Heart left ventricle (tissue), 16 donors: ENCODE measurements around the gene DDOST. TPM values are rescaled to one million over a fixed set of nuclear protein-coding genes. Genes with fewer than 3 reads are reported as not detected.

Source experiments
- ATAC-seq, 4 donors: fragments of 200-7000 bp; cut with Tn5 transposase; one replicate each; pipeline ENCODE4 v1.9.1; 2020 to 2022; ENCODE audit warnings: moderate library complexity in 4 of 4, mild to moderate bottlenecking in 3 of 4, moderate number of reproducible peaks in 1 of 4
- DNase-seq, 5 donors: peaks; one replicate each; pipeline ENCODE4 v3.0.0-alpha.2; 2020
- H3K27ac ChIP-seq, 12 donors: fragments of 200-600 bp; sonication (generic) in 4 of 12; one replicate each; pipeline versions ENCODE4 v1.5.0 to v1.8.0; 2016 to 2022; ENCODE audit warnings: mild to moderate bottlenecking in 2 of 12
- H3K27me3 ChIP-seq, 9 donors: fragments of 200-600 bp; sonication (generic) in 2 of 9; one replicate each; pipeline versions ENCODE4 v1.5.1 to v1.8.0; 2016 to 2022; ENCODE audit warnings: mild to moderate bottlenecking in 3 of 9
- H3K36me3 ChIP-seq, 9 donors: fragments of 200-600 bp; sonication (generic) in 2 of 9; one replicate each; pipeline versions ENCODE4 v1.5.0 to v1.8.0; 2018 to 2022; ENCODE audit warnings: mild to moderate bottlenecking in 2 of 9
- H3K4me1 ChIP-seq, 12 donors: fragments of 200-600 bp; sonication (generic) in 4 of 12; one replicate each; pipeline versions ENCODE4 v1.5.0 to v1.8.0; 2016 to 2022; ENCODE audit warnings: mild to moderate bottlenecking in 3 of 12
- H3K4me3 ChIP-seq, 12 donors: fragments of 200-600 bp; sonication (generic) in 4 of 12; one replicate each; pipeline versions ENCODE4 v1.5.0 to v1.8.0; 2017 to 2022; ENCODE audit warnings: mild to moderate bottlenecking in 9 of 12, moderate library complexity in 4 of 12
- H3K9me3 ChIP-seq, 12 donors: fragments of 200-600 bp; sonication (generic) in 4 of 12; one replicate each; pipeline versions ENCODE4 v1.5.0 to v1.8.0; 2016 to 2022; ENCODE audit warnings: mild to moderate bottlenecking in 1 of 12
- POLR2A ChIP-seq, 2 donors: fragments of 450-650 bp; IDR thresholded peaks; one replicate each; pipeline ENCODE4 v1.6.1; 2017; ENCODE audit warnings: antibody characterized with exemption in 2 of 2, mild to moderate bottlenecking in 2 of 2, moderate library complexity in 2 of 2
- WGBS, 4 donors: extraction: QIAGEN DNeasy Blood & Tissue Kit in 2 of 4; methylation state at CpG; one replicate each; pipeline versions ENCODE4 v1.1.5 to v1.1.7; 2013 to 2018; 5-methylcytosine and 5-hydroxymethylcytosine counted together
- intact Hi-C, 10 donors: fragments of 100-400 bp; cut with DNase I; formaldehyde crosslinking; loops; one replicate each; pipeline versions ENCODE4 v1.11.1 to v1.14.2; 2022
- polyA plus RNA-seq, 2 donors: library from polyadenylated mRNA; stranded (reverse); fragments of 200-250 nt; gene quantifications; one replicate each; pipeline ENCODE4 v1.2.3, GENCODE V29; 2013
- total RNA-seq, 9 donors: library from RNA; depleted of rRNA in 2 of 9; stranded (reverse); fragments of >200 nt in 2 of 9; fragmentation: NEBNext Ultra II Directional in 3 of 9; extraction: Animal tissue kit (Norgen Biotek cat#: 25700) in 3 of 9; gene quantifications; one replicate each; pipeline versions ENCODE4 v1.1.0 to v1.2.4, GENCODE V29; 2016 to 2023
- TF ChIP-seq, protein P1 (sequence below), 12 donors: fragments of 200-600 bp; sonication (generic) in 4 of 12; IDR thresholded peaks; one replicate each; pipeline versions ENCODE4 v1.5.0 to v1.8.0; 2018 to 2022; ENCODE audit warnings: antibody characterized with exemption in 12 of 12, mild to moderate bottlenecking in 5 of 12
- donor health status: ischemic (EF 13 %, LVEDD 7.1; RV severe dilation, severe dysfunction).
- donor health status: healthy with polysubstance abuse.
- donor health status: DM: no; HTN: yes; CAD: no.
- donor health status: DM: no; HTN: no; CAD: no.
- donor health status: ischemic (EF 25% LVEDD 6.9; RV normal size, moderate dysfunction).
- donor health status: ischemic (EF 25% LVEDD 5.7; RV mildly dilated, moderate dysfunction).
- donor health status: healthy.
- donor health status: DM: yes; HTN: yes; CAD: no.
- donor health status: ischemic (EF 35%, LVEDD 5.7; RV mildly dilated, moderate dysfunction).
- donor health status: nonischemic (EF 11% LVEDD 7.7; RV severe dilation, severe dysfunction).
- donor health status: DM: yes; HTN: yes; CAD: no.
- donor health status: PGD.
- donor health status: ischemic (EF 29% LVEDD 5.4; RV normal size, mild dysfunction).
- donor health status: nonischemic (EF 23%, LVEDD 6.1; RV moderate dilation, normal function).

DDOST gene
- total and polyA plus RNA-seq, 11 donors = 88.9 to 211 (median 128) TPM

DNA sequence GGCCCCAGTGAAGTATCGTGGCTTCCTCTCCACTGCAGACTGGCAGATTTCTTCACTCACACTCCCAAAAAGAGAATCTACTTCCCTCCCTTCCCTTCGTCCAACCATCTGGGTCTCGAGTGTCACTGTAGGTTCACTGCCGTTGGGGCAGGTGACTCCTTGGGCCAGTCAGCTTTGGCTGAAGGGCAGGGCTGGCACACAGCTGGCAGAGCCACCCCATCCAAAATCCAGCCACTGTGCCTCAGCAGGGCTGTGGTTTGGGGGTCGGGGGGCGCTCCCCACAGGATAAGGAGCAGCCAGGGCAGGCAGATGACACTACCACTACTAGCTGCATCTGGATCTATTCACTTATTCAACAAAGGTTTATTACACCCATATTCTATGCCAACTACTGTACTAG, 18.1 kb downstream of the DDOST start:
- Histone ChIP-seq H3K27ac (no peak overlapping the region), H3K27me3 (no peaks in the 10 kb centered on the region), H3K4me1 (peaks cover 0 to 3% (median 0%) of the 10 kb centered on the region in 12 donors), H3K4me3 (no peak overlapping the region), H3K9me3 (no peaks in the 10 kb centered on the region), H3K36me3 (peaks cover 0 to 100% (median 92%) of the 10 kb centered on the region in 9 donors)
- WGBS, 4 donors = 71 to 85% (median 78%) methylated on average over 6 of the region's 6 CpGs
- ATAC-seq (no peak), DNase-seq (no peak)
- intact Hi-C loops = loop anchor here in 1 of 10 donors (5.0 kb wide), 2 partner anchors 66 to 121 kb away; no protein-coding TSS in a partner anchor
- TF ChIP-seq POLR2A (IDR thresholded peaks at IDR 0.05) = no peak
- TF ChIP-seq, protein P1, sequence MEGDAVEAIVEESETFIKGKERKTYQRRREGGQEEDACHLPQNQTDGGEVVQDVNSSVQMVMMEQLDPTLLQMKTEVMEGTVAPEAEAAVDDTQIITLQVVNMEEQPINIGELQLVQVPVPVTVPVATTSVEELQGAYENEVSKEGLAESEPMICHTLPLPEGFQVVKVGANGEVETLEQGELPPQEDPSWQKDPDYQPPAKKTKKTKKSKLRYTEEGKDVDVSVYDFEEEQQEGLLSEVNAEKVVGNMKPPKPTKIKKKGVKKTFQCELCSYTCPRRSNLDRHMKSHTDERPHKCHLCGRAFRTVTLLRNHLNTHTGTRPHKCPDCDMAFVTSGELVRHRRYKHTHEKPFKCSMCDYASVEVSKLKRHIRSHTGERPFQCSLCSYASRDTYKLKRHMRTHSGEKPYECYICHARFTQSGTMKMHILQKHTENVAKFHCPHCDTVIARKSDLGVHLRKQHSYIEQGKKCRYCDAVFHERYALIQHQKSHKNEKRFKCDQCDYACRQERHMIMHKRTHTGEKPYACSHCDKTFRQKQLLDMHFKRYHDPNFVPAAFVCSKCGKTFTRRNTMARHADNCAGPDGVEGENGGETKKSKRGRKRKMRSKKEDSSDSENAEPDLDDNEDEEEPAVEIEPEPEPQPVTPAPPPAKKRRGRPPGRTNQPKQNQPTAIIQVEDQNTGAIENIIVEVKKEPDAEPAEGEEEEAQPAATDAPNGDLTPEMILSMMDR (IDR thresholded peaks at IDR 0.05) = no peak

DNA sequence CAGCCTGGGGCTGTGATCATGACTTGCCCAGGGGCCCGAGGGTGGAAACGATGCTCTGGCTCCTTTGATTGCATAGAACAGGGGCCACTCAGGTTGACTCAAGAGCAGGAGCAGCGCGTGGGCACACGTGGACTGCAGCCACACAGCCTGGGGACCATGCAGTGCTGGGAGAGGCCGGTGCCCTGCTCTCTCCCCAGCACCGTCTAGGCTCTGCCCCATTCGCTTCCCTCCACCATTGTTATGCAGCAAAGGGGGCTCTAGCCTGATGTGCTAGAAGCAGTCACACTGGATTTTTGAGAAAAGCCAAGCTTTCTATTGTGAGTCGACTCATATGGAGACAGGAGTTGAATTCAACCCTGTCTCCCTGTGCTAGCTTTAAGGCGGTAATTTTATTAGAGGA, 19.2 kb downstream of the DDOST start:
- WGBS, 4 donors = 81 to 87% (median 84%) methylated on average over 8 to 10 of the region's 10 CpGs
- Histone ChIP-seq H3K4me3 (no peak overlapping the region), H3K27ac (no peak overlapping the region), H3K4me1 (peaks cover 0 to 3% (median 0%) of the 10 kb centered on the region in 12 donors), H3K36me3 (peaks cover 0 to 100% (median 92%) of the 10 kb centered on the region in 9 donors), H3K9me3 (no peaks in the 10 kb centered on the region), H3K27me3 (no peaks in the 10 kb centered on the region)
- intact Hi-C loops = loop anchor here in 2 of 10 donors (2.0 to 5.0 kb wide), 3 partner anchors 65 to 120 kb away; no protein-coding TSS in a partner anchor
- TF ChIP-seq, protein P1 (IDR thresholded peaks at IDR 0.05) = no peak
- no peak for TF ChIP-seq POLR2A (IDR thresholded peaks at IDR 0.05)
- DNase-seq (no peak), ATAC-seq (peak in 1 of 4 donors; percentile 16)

DNA sequence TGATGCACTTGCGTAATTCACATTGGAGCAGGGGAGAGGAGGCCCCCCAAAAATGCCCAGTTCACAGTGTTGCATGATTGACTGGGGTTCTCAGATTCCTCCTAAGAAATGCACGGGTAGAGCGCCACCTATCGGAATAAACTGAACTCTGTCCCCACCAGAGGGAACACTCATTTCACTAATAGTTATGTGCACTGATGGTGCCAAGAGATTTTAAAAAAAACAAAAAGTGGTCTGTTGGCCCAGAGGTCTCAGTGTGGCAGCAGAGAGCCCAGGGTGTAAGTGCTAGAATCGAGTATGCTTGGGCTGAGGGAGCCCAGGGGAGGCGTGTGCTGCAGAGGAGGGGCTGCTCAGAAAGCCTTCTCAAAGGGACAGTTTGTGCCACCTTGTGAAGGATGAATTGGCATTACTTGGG, 21.0 kb downstream of the DDOST start:
- no peak overlapping the region for H3K27ac ChIP-seq
- TF ChIP-seq POLR2A (IDR thresholded peaks at IDR 0.05) = no peak
- TF ChIP-seq, protein P1 (IDR thresholded peaks at IDR 0.05) = peak; percentile 65 to 91 (median 81)
- H3K36me3 ChIP-seq = peaks cover 0 to 93% (median 88%) of the 10 kb centered on the region in 9 donors
- H3K4me3 ChIP-seq = no peak overlapping the region
- H3K27me3 ChIP-seq = no peaks in the 10 kb centered on the region
- intact Hi-C loops = loop anchor here in 3 of 10 donors (1.0 to 5.0 kb wide), 5 partner anchors 63 to 118 kb away; no protein-coding TSS in a partner anchor
- ATAC-seq (peak in 3 of 4 donors; percentile 53 to 61 (median 57)), DNase-seq (peak in 1 of 5 donors; percentile 36)
- no peaks in the 10 kb centered on the region for H3K9me3 ChIP-seq
- 31 to 36% (median 31%) methylated on average over 6 of the region's 6 CpGs for WGBS, 4 donors
- H3K4me1 ChIP-seq = peaks cover 0 to 17% (median 5%) of the 10 kb centered on the region in 12 donors

DNA sequence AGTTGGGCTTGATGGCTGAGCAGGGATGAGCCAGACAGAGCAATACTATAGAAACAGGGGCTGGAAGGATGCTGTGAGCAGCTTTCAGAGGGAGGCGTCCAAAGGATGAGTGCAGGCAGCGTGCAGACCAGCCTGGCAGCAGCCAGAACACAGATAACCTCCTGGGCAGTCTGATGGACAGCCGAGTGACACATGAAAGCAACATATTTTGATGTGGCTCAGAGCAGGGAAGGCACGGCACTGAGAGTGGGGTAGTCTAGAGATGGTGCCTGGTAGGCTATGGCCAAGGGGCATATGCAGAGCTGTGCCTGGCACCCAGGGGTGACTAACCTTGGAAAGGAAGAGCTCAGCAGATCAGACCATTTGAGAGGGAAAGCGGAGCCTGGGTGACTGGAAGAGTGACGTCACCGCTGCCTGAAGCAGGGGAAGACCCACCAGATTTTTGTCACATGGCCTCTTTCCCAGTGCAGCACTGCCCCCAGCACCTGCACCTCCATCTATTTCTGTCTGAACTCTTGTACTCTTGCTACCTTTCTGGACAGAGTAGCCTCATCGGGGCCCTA, 24.3 kb downstream of the DDOST start:
- no peak for ATAC-seq
- Histone ChIP-seq H3K9me3 (no peaks in the 10 kb centered on the region), H3K4me1 (peaks cover 0 to 31% (median 15%) of the 10 kb centered on the region in 12 donors), H3K4me3 (no peak overlapping the region), H3K36me3 (peaks cover 0 to 60% (median 55%) of the 10 kb centered on the region in 9 donors), H3K27ac (no peak overlapping the region), H3K27me3 (no peaks in the 10 kb centered on the region)
- WGBS, 4 donors = 67 to 81% (median 75%) methylated on average over 8 of the region's 8 CpGs
- no peak for DNase-seq
- no peak for TF ChIP-seq POLR2A (IDR thresholded peaks at IDR 0.05)
- TF ChIP-seq, protein P1 (IDR thresholded peaks at IDR 0.05) = no peak
- intact Hi-C loops = no loop called here
